Stimulated activated CD8-positive, alpha-beta memory T cell treated with anti-CD3 and anti-CD28 coated beads, Interleukin-15, amount 100 ng/mL, for 4 hours (primary cell): ENCODE results near the gene LINC01488.

ENCODE experiments used
- DNase-seq, 2 donors: peaks; one replicate each; pipeline ENCODE4 v3.0.0-alpha.2; 2020; ENCODE audit warnings: low read depth in 2 of 2

LINC01488 gene

DNA sequence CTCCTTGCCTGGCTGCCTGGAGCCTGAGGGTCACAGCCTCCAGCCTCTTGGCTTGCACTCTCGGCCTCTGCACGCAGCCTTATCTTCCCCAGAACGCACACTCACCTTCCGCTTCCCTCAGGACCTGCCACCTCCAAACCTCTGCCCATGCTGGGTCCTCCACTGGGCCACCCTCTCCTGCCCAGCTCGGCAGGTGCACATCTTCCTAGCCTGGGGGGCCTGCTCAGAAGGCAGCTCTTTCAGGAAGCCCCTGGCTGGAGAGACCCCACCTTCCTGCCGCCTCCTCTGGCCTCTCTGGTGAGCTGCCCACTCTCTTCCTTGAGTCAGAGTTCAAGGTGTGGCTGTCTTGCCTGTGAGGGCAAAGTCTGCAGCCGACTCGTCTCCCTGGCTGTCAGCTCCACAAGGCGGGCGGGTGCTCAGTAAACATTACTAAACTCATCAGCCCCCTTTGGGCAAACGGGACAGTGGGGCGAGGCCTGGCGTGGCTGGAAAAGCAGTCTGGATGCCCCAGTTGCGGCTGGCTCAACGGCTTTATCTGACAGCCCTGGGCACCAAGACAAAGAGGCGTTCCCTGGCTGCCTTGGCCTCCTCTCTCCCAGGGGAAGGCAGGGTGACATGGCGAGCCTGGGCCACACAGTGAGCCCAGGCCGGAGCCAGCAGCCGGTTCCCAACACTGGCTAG, 1.7 kb upstream of the LINC01488 start:
- no peak for DNase-seq

GRCh38 chr11:69480547-69481392, 693 bp upstream of the LINC01488 start:
- DNase-seq = no peak

- DNase-seq = no peak
Observed at GRCh38 chr11:69482322-69482721, 859 bp downstream of the LINC01488 start.

GRCh38 chr11:69483170-69483569, 1.7 kb downstream of the LINC01488 start:
- no peak for DNase-seq

DNA sequence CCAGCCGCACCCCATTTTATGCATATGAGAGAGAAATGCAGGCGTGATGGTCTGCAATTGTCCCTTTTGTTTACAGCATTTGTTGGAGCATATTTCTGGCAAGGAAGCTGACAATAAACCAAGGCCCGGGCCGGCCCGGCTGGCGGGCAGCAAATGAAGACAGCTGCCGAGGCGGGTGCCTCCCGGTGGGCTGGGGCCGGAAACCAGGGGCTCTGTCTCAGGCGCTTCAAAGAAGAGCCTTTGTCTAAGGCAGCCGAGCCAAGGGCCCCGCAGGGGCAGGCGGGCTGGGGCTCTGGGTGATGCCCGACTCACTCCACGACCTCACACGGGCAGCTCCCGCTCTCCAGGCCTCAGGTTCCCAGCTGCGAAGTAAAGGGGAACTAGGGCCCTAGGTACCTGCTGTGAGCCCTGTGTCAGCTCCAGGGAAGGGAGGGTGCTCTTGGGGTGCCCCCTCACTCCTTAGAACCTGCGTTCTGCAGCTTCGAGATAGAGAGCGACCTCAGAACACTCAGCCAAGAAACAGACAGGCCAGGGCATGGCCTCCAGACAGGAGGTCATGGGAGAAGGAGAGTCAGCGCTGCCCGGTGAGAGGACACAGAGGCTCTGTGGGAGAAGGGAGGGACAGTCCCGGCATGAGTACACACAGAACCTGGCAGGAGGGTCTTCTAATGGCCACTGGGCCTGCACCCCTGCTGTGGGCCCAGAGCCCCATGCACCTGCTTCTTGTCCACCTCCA, 2.4 kb downstream of the LINC01488 start:
- DNase-seq = no peak

- DNase-seq = no peak
Observed at GRCh38 chr11:69484427-69485259, 3.2 kb downstream of the LINC01488 start.

DNA sequence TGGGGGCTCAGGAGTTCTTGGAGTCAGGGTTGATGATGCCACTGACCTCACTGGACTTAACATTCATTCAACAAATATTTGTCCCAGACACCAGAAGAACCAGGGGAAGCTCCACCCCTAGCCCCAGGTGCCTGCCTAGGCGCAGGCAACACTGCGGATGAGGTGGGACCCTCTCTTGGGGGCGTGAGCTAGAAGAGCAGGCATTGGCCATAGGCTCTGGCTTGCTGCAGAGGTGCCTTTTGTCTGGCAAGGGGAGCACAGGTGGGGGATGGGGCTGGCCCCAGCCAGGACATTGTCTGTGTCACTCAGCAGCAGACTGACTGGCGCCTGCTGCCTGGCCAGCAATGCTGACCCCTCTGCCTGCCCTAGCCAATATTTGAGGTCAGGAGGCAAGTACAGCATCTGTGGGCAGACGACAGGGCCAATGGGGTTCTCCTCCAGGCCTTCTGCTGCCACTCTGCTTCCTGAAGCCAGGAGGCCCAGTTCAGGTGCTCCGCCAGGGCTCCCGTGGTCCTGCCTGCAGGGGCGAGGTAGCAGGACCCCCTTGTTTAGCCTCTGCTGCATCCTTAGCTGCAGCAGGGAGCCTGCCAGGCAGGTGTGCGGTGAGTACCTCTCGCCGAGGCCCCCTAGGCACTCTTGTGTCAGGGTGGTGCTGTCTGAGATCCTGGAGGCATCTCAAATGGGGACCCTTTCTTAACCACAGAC, 4.0 kb downstream of the LINC01488 start:
- no peak for DNase-seq

DNA sequence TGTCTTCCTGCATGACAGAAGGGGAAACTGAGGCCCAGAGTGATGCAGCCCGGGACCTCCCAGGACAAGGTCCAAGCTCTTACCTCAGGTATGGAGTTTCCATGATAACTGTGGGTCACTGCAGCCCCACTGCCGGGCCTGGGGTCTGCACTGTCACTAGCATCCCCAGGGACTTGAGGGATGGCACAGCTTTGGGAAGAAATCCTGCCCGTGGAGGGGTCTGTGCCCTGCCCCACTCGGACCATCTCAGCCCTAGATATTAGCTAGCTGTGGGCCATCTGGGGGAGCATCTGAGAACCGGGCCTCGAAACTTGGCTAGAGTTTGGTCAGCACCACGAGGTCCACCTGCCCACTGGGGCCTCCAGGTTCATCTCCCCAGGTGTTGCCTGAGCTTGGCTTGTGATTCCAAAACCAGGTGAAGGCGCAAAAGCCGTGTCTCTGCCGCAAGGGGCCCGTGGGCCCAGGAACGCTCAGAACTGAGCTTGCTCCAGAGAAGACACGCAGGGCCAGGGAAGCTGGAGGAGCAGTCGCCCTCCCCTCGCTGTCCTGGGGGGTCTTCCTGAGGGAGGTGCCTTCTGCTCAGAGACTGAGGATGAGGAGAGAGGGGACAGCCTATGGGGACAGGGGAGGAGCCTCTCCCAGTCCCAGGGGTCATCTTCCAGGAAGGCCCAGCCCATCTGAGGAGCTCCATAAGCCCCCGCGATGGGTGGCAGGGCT, 4.8 kb downstream of the LINC01488 start:
- no peak for DNase-seq

- no peak for DNase-seq
Observed at GRCh38 chr11:69486773-69487291, 5.4 kb downstream of the LINC01488 start.

DNA sequence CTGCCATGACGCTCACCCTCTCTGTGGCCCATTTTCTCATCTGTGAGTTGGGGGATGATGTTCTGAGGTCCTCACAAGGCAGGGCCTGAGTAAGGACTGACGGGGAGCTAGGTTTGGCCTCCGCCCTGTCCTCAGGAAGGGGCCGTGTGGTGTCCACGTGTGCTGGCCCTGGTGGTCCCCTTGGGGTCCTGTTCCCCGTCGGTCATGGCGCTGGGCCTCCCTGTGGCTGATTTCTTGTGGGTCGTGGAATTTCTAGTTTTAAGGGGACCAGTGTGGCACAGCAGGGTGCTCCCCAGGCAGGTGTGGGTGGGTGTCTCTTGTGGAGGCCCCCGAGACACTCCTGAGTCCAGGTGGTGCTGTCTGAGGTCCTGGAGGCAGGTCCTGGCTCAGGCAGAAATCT, 5.9 kb downstream of the LINC01488 start:
- no peak for DNase-seq

- no peak for DNase-seq
Observed at GRCh38 chr11:69487849-69488542, 6.5 kb downstream of the LINC01488 start.

GRCh38 chr11:69488543-69488940, 7.1 kb downstream of the LINC01488 start:
- DNase-seq = no peak

GRCh38 chr11:69489031-69489745, 7.7 kb downstream of the LINC01488 start:
- no peak for DNase-seq

- no peak for DNase-seq
Observed at GRCh38 chr11:69489746-69490365, 8.4 kb downstream of the LINC01488 start.

DNA sequence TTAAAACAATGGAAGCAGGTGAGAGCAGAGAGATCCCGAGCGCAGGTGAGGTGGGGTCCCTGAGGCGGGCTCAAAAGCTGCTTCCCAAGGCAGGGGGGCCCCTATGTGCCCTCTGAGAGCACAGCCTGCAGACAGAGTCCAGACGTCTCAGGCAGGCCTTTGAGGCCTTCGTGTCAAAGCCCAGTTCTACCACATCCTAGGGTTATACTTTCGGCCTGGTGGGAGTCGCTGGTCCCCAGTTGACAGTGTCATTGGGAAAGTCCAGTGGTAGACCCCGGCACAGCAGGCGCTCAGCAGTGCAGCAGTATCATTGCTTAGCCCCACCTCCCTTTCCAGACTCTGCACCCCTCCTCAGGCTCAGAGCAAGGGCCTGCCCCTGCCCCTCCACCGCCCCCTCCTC, 9.1 kb downstream of the LINC01488 start:
- no peak for DNase-seq

- no peak for DNase-seq
Observed at GRCh38 chr11:69491071-69492031, 9.9 kb downstream of the LINC01488 start.
